Gastroesophageal sphincter (tissue), 4 donors: Measurements from ENCODE around the gene SLC9A8. TPM values are rescaled to one million over a fixed set of nuclear protein-coding genes. Genes with fewer than 3 reads are reported as not detected.

ENCODE experiments used
- ATAC-seq: fragments of 150-250 bp; one replicate; pipeline ENCODE4 v1.9.1; 2016; ENCODE audit warnings: mild to moderate bottlenecking, moderate library complexity
- H3K27ac ChIP-seq, 4 donors: fragments of 200-600 bp; sonication (generic) in 3 of 4; 1 replicate in 3 of 4; 2 replicates in 1 of 4; pipeline ENCODE4 v1.5.1; 2016 to 2019
- H3K27me3 ChIP-seq: fragments of 200-600 bp; sonication (generic); one replicate; pipeline ENCODE4 v1.5.1; 2019
- H3K36me3 ChIP-seq, 2 donors: fragments of 200-600 bp; sonication (generic); one replicate each; pipeline ENCODE4 v1.5.1; 2019; ENCODE audit warnings: control low read depth in 1 of 2
- H3K4me1 ChIP-seq, 3 donors: fragments of 200-600 bp; sonication (generic); 1 replicate in 2 of 3; 2 replicates in 1 of 3; pipeline ENCODE4 v1.5.1; 2016 to 2019; ENCODE audit warnings: control low read depth in 2 of 3
- H3K4me3 ChIP-seq, 2 donors: fragments of 200-600 bp; sonication (generic); one replicate each; pipeline ENCODE4 v1.5.1; 2019; ENCODE audit warnings: mild to moderate bottlenecking in 1 of 2, moderate library complexity in 1 of 2
- H3K9me3 ChIP-seq, 3 donors: fragments of 200-600 bp; sonication (generic); one replicate each; pipeline ENCODE4 v1.5.1; 2017 to 2019; ENCODE audit warnings: control low read depth in 2 of 3
- EP300 ChIP-seq: sonication (generic); formaldehyde crosslinking; IDR thresholded peaks from one replicate; pipeline ENCODE4 v1.6.1; 2017; ENCODE audit warnings: antibody characterized with exemption, mild to moderate bottlenecking
- POLR2A ChIP-seq, 2 donors: fragments of 450-650 bp; IDR thresholded peaks; one replicate each; pipeline ENCODE4 v1.6.1; 2017; ENCODE audit warnings: antibody characterized with exemption in 2 of 2, mild to moderate bottlenecking in 2 of 2, moderate library complexity in 1 of 2
- POLR2AphosphoS5 ChIP-seq: sonication (generic); formaldehyde crosslinking; IDR thresholded peaks from one replicate; pipeline ENCODE4 v1.6.1; 2017; ENCODE audit warnings: antibody characterized with exemption
- WGBS, 2 donors: methylation state at CpG; one replicate each; pipeline ENCODE4 v1.1.5; 2018; ENCODE audit warnings: low coverage in 1 of 2; 5-methylcytosine and 5-hydroxymethylcytosine counted together
- total RNA-seq, 4 donors: library from RNA; depleted of rRNA; stranded (reverse); fragments of >200 nt; gene quantifications; one replicate each; pipeline ENCODE4 v1.1.0, GENCODE V29; 2016
- TF ChIP-seq, protein P1 (sequence below), 4 experiments: fragments of 200-600 bp in 2 of 4; fragments of 450-650 bp in 2 of 4; sonication (generic) in 1 of 4; IDR thresholded peaks; one replicate each; pipeline ENCODE4 v1.5.1; 2017 to 2019; ENCODE audit warnings: antibody characterized with exemption in 4 of 4, mild to moderate bottlenecking in 2 of 4, moderate library complexity in 2 of 4

The SLC9A8 gene
- total RNA-seq, 4 donors from 2014 or later, result 4.7 to 9.3 (median 7.5) TPM

DNA sequence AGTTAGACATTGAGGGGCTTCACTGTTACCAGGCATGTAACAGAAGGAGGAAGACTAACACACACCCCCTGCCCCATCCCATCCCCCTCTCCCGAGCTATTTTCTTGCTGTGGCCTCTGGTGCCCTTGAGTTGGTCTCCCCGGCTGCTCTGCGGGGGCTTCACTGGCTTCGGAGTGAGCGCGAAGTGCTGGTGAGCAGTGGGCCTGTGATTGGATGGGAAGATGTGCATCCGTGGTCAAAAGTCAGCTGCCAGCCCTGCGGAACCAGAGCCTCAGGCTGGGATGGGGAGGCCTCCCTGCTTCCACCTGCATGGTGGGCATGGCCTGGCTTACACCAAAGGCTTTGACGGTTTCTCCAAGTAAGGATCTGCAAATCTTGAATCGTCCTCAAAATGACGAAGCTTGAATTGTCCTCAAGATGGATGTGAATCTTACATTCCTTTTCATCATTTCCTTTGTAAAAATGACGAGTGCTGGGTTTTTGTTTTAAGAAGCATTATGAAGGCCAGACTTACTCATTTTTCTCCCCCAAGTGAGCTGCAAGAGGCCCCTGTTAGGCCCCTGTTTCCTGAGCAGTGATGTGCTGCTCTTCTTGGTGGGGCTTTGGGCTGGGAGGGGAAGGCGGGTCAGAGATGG, 79.0 kb downstream of the SLC9A8 start:
- Histone ChIP-seq H3K4me1 (peaks cover 0 to 68% (median 9%) of the 10 kb centered on the region in 3 donors), H3K9me3 (no peaks in the 10 kb centered on the region), H3K4me3 (no peak overlapping the region), H3K27ac (no peak overlapping the region), H3K27me3 (no peaks in the 10 kb centered on the region), H3K36me3 (peaks cover 0 to 34% of the 10 kb centered on the region in 2 donors)
- no peak for TF ChIP-seq POLR2AphosphoS5
- no peak for TF ChIP-seq EP300
- TF ChIP-seq, protein P1, sequence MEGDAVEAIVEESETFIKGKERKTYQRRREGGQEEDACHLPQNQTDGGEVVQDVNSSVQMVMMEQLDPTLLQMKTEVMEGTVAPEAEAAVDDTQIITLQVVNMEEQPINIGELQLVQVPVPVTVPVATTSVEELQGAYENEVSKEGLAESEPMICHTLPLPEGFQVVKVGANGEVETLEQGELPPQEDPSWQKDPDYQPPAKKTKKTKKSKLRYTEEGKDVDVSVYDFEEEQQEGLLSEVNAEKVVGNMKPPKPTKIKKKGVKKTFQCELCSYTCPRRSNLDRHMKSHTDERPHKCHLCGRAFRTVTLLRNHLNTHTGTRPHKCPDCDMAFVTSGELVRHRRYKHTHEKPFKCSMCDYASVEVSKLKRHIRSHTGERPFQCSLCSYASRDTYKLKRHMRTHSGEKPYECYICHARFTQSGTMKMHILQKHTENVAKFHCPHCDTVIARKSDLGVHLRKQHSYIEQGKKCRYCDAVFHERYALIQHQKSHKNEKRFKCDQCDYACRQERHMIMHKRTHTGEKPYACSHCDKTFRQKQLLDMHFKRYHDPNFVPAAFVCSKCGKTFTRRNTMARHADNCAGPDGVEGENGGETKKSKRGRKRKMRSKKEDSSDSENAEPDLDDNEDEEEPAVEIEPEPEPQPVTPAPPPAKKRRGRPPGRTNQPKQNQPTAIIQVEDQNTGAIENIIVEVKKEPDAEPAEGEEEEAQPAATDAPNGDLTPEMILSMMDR (IDR thresholded peaks at IDR 0.05), result no peak
- TF ChIP-seq POLR2A (IDR thresholded peaks at IDR 0.05), result no peak
- 82 to 100% methylated on average over 3 to 6 of the region's 13 CpGs for WGBS, 2 donors
- no peak for ATAC-seq

DNA sequence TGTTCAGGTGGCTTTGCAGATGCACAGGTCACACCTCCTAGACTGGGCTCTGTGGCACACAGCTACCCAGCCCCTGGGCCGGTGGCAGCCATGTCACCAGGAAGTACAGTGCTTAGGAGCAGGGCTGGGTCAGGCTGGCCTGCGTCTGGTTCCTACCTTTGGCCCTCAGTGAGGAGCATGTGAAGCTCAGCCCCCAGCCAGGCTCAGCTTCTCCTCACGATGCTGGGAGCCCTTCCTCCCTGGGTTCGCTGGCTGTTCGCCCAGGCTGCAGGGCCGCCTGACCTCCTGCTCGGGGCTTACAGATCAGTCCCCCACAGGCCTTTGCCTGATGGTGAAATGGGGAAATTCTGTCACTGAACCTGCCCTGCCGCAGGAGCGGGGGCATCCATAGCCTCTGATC, 79.6 kb downstream of the SLC9A8 start:
- H3K4me3 ChIP-seq, result no peak overlapping the region
- no peaks in the 10 kb centered on the region for H3K27me3 ChIP-seq
- TF ChIP-seq, protein P1 (IDR thresholded peaks at IDR 0.05), result no peak
- TF ChIP-seq POLR2A (IDR thresholded peaks at IDR 0.05) (no peak), POLR2AphosphoS5 (no peak)
- no peak overlapping the region for H3K27ac ChIP-seq
- WGBS, 2 donors, result 40% methylated on average over 1 of the region's 9 CpGs; no CpG with 5 or more reads in 1 of the 2 donors
- ATAC-seq, result no peak
- peaks cover 0 to 27% of the 10 kb centered on the region in 2 donors for H3K36me3 ChIP-seq
- H3K4me1 ChIP-seq, result peaks cover 0 to 61% (median 7%) of the 10 kb centered on the region in 3 donors
- no peaks in the 10 kb centered on the region for H3K9me3 ChIP-seq

DNA sequence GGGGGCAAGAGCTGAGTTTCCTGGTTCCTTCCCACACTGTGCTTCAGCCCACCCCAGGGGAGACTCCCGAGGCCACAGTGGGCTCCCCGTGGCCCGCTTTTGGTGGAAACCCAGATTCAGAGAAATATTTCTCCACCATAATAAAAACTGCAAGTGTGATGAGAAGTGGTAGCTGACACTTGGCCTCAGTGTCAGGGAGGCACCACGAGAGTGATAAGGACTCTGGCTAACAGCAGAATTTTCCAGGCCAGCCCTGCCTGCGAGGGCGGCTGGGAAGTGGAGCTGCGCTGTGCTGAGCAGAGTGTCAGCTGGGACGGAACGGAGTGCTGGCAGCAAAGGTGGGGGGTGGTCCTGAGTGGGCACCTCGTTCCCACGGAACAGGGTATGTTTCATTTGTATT, 80.2 kb downstream of the SLC9A8 start:
- WGBS, 2 donors, result 60 to 80% methylated on average over 1 to 3 of the region's 11 CpGs
- no peak for TF ChIP-seq POLR2A (IDR thresholded peaks at IDR 0.05)
- TF ChIP-seq POLR2AphosphoS5, result no peak
- TF ChIP-seq EP300, result no peak
- TF ChIP-seq, protein P1 (IDR thresholded peaks at IDR 0.05), result no peak
- Histone ChIP-seq H3K27ac (no peak overlapping the region), H3K4me1 (peaks cover 0 to 56% (median 2%) of the 10 kb centered on the region in 3 donors), H3K9me3 (no peaks in the 10 kb centered on the region), H3K4me3 (no peak overlapping the region), H3K36me3 (peaks cover 0 to 22% of the 10 kb centered on the region in 2 donors), H3K27me3 (no peaks in the 10 kb centered on the region)
- ATAC-seq, result no peak

DNA sequence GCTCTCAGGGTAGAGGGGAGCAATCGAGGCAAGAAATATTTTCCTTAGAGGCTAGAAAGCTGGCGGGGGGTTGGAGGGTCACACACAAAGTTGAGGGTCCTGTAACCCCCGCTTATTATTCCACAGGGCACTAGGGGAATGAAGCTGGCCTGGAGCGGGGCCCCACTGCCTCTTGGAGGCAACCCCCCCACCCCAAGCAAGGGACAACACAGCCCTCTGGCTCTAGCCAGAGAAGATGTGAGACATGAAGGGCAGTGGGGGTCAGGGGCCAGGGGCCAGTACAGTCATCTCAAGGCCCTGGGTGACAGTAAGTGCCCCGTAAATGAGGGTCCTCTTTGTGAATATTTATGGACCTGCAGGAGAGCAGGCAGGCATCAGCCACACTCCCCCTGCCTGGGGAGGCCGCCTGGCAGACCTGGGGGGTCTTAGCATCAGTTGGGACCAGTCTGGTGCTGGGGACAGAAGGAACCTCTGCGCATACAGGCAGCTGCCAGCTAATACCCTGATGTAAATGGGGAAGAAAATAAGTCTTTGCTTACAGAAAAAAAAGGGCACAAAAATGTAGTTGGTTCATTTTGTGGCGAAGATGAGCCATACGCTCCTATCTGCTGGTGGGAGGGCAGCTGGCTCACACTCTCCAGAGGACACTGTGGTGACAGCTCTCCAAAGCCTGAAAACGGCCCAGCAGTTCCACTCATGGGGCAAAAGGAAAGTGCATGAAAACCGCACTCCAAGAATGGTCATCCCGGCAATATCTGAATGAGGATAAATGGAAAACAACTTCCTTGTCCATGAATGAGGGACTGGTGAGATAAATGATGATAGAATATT, 80.8 kb downstream of the SLC9A8 start:
- Histone ChIP-seq H3K4me3 (no peak overlapping the region), H3K27ac (no peak overlapping the region), H3K4me1 (peaks cover 0 to 49% (median 0%) of the 10 kb centered on the region in 3 donors), H3K27me3 (no peaks in the 10 kb centered on the region), H3K9me3 (no peaks in the 10 kb centered on the region), H3K36me3 (peaks cover 0 to 15% of the 10 kb centered on the region in 2 donors)
- no peak for ATAC-seq
- 66 to 73% methylated on average over 5 to 8 of the region's 12 CpGs for WGBS, 2 donors
- TF ChIP-seq, protein P1 (IDR thresholded peaks at IDR 0.05), result no peak
- TF ChIP-seq EP300 (no peak), POLR2AphosphoS5 (no peak), POLR2A (IDR thresholded peaks at IDR 0.05) (no peak)
